Activated B cell treated with CpG ODN at 0.5 μM for 24 hours (primary cell): Measurements from ENCODE around the gene DNAJC15. TPM values are rescaled to one million over a fixed set of nuclear protein-coding genes. Genes with fewer than 3 reads are reported as not detected.

ENCODE experiments used
- ATAC-seq: fragments of 200-7000 bp; cut with Tn5 transposase; one replicate; pipeline ENCODE4 v1.10.0; 2021; ENCODE audit warnings: low read depth, mild to moderate bottlenecking, moderate library complexity
- CTCF ChIA-PET: fragments of 350-600 bp; sonication (Branson Sonifier 250); formaldehyde crosslinking; loops from one replicate; lab custom pipeline; 2021; ENCODE audit warnings: antibody characterized with exemption; lab: Charles Lee
- POLR2A ChIA-PET: fragments of 350-600 bp; sonication (Branson Sonifier 250); formaldehyde crosslinking; loops from one replicate; lab custom pipeline; 2021; ENCODE audit warnings: antibody characterized with exemption; lab: Charles Lee
- DNase-seq: peaks from one replicate; pipeline ENCODE4 v3.0.0; 2022
- H3K27ac Mint-ChIP-seq: one replicate; pipeline ENCODE4 v1.8.0; 2020; ENCODE audit warnings: mixed read lengths
- H3K27me3 Mint-ChIP-seq: one replicate; pipeline ENCODE4 v1.8.0; 2021; ENCODE audit warnings: mixed read lengths
- H3K36me3 Mint-ChIP-seq: one replicate; pipeline ENCODE4 v1.8.0; 2021; ENCODE audit warnings: low read depth, mixed read lengths
- H3K4me1 Mint-ChIP-seq: one replicate; pipeline ENCODE4 v1.8.0; 2021; ENCODE audit warnings: mixed read lengths
- H3K4me3 Mint-ChIP-seq: one replicate; pipeline ENCODE4 v1.8.0; 2020; ENCODE audit warnings: mild to moderate bottlenecking, mixed read lengths
- H3K9me3 Mint-ChIP-seq: one replicate; pipeline ENCODE4 v1.8.0; 2020; ENCODE audit warnings: mixed read lengths
- CTCF ChIP-seq: fragments of 200-600 bp; IDR thresholded peaks from one replicate; pipeline ENCODE4 v1.8.0; 2022; ENCODE audit warnings: antibody characterized with exemption, mild to moderate bottlenecking
- intact Hi-C: fragments of 100-400 bp; cut with micrococcal nuclease; formaldehyde crosslinking; loops from one replicate; pipeline ENCODE4 v1.15.1; 2024
- total RNA-seq: library from RNA; stranded (reverse); gene quantifications from 2 replicates; pipeline ENCODE4 v1.2.3, GENCODE V29; 2022

The DNAJC15 gene
- total RNA-seq, 1 donor from 2014 or later, result 19.1 TPM

DNA sequence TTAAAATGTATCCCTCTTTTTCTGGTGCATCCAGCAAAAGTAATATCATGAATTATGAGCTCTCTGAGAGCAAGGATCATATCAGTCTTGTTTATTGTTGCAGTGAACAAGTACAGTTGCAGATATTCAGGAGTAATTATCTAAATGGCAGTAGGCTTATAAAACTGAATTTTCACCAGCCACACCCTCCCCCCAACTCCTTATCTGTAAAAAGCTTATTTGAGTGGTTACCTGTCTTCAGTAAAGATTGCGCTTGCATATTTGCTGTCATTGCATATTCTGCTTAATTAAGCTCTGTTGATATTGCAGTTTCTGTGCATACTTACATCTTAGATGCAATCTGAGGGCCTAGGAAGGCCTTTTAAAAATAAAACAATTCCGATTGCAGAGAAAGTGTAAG, 87.3 kb downstream of the DNAJC15 start:
- Mint-ChIP-seq H3K4me1 (no peaks in the 10 kb centered on the region), H3K27me3 (no peaks in the 10 kb centered on the region), H3K36me3 (peaks cover 23% of the 10 kb centered on the region), H3K27ac (no peak overlapping the region), H3K4me3 (no peak overlapping the region), H3K9me3 (no peaks in the 10 kb centered on the region)
- intact Hi-C loops, result no loop called here
- POLR2A ChIA-PET, result interaction anchor here (1.3 kb wide), 1 partner anchor 64 kb away, joined by 3 read pairs; no protein-coding TSS in a partner anchor
- no peak for TF ChIP-seq CTCF
- CTCF ChIA-PET, result no interaction called here
- DNase-seq (no peak), ATAC-seq (no peak)

DNA sequence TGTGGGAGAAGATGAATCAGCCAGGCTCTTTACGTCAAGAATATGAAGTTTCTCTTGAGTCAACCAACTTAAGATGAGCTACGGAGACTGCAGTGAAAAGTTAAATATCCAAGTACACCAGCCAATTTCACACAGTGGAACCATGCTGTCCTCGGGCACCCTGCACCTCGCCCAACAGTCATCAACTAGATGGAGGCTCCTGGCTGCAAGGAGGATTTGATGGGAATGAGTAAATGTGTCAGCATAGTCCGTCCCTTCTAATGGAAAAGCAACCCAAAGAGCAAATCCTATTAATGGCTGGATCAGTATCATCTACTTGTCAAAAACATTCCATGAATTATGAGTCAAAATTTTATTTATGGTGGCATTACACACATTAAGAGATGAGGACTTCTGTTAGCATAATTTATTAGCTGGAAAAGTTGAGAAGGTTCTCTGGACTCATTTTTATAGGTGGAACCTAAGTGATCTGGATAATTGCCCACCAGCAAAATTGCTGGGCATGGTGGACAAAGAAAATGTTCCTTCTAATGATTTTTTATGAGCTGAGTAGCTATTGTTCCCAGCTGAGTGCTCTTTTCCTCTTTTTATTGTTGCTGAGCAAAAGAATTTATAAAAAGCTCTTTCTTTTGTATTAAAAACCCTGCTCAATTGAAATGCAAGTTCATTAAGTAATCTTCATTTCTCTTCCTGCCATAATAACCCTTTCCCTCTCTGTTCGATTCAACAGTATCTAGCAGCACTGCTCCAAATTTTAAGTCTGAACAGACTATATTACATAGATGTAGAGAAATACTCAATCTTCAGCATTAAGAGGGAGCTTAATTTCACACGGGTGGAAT, 88.4 kb downstream of the DNAJC15 start:
- no peak for TF ChIP-seq CTCF
- ATAC-seq (no peak), DNase-seq (no peak)
- peaks cover 22% of the 10 kb centered on the region for H3K36me3 Mint-ChIP-seq
- H3K4me3 Mint-ChIP-seq, result no peak overlapping the region
- ChIA-PET CTCF (no interaction called here), POLR2A (interaction anchor here (1.3 kb wide), 1 partner anchor 65 kb away, joined by 3 read pairs; no protein-coding TSS in a partner anchor)
- H3K9me3 Mint-ChIP-seq, result no peaks in the 10 kb centered on the region
- no peaks in the 10 kb centered on the region for H3K27me3 Mint-ChIP-seq
- H3K4me1 Mint-ChIP-seq, result no peaks in the 10 kb centered on the region
- intact Hi-C loops, result no loop called here
- no peak overlapping the region for H3K27ac Mint-ChIP-seq

DNA sequence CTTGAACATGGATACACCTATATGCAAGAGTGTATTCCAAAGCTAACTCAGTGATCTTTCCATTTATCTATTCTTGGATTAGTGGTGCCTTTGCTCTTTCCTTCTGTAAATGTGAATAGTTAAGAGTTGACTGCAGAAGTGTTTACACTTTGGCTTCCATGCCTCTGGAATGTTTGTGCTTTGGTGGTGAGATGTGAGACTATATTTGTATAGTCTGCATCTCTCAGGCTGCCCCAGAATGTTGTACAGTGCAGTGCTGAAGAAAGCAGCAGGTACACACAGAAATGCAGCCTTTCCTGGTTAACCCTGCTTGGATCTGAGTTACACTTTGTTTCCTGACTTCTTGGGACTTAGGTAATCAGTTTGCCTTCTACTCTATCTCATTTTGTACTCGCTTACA, 90.2 kb downstream of the DNAJC15 start:
- no peak overlapping the region for H3K4me3 Mint-ChIP-seq
- intact Hi-C loops, result no loop called here
- DNase-seq, result no peak
- ChIA-PET CTCF (no interaction called here), POLR2A (interaction anchor here (1.1 kb wide), 1 partner anchor 13 kb away, joined by 3 read pairs; no protein-coding TSS in a partner anchor)
- H3K9me3 Mint-ChIP-seq, result no peaks in the 10 kb centered on the region
- ATAC-seq, result no peak
- peaks cover 6% of the 10 kb centered on the region for H3K36me3 Mint-ChIP-seq
- H3K4me1 Mint-ChIP-seq, result no peaks in the 10 kb centered on the region
- no peaks in the 10 kb centered on the region for H3K27me3 Mint-ChIP-seq
- no peak for TF ChIP-seq CTCF
- H3K27ac Mint-ChIP-seq, result no peak overlapping the region

DNA sequence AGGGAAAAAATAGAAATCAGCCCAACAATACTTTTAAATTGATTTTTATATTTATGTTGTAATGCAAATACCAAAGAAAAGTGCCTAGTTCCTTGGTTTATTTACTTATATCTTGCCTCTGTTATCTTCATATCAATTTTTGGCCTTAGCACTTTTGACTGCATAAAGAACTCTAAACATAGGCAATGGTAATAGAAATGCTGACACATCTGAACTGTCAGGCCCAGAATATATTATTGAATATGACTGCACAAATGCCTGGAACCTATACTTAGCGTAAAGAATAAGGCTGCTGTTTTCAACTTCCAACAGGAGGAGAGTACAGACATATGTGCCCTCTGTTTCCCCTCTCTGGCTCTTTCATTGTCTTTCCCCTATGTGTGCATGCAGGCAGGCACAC, 91.1 kb downstream of the DNAJC15 start:
- no peak overlapping the region for H3K27ac Mint-ChIP-seq
- ChIA-PET POLR2A (no interaction called here), CTCF (no interaction called here)
- H3K4me3 Mint-ChIP-seq, result no peak overlapping the region
- no peaks in the 10 kb centered on the region for H3K4me1 Mint-ChIP-seq
- no peaks in the 10 kb centered on the region for H3K27me3 Mint-ChIP-seq
- intact Hi-C loops, result no loop called here
- H3K36me3 Mint-ChIP-seq, result no peaks in the 10 kb centered on the region
- DNase-seq (no peak), ATAC-seq (no peak)
- H3K9me3 Mint-ChIP-seq, result no peaks in the 10 kb centered on the region
- TF ChIP-seq CTCF, result no peak

DNA sequence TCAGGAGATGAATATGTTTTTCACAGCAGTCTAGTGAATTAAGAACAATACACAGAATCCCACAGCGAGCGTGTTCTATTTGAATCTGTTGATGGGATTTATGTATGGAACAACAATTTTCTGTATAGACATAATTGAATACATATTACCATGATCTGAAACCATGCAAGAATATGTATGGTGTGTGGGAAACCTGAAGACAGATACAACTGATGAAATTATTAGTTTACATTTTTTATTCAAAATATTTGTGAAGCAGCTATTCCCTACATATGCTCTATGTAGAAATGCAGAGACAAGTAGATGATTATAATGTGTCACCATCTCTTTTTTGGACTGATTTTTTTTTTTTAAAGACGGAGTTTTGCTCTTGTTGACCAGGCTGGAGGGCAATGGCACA, 91.8 kb downstream of the DNAJC15 start:
- ChIA-PET CTCF (no interaction called here), POLR2A (no interaction called here)
- H3K27ac Mint-ChIP-seq, result no peak overlapping the region
- H3K4me3 Mint-ChIP-seq, result no peak overlapping the region
- no peaks in the 10 kb centered on the region for H3K4me1 Mint-ChIP-seq
- no peaks in the 10 kb centered on the region for H3K9me3 Mint-ChIP-seq
- DNase-seq (no peak), ATAC-seq (no peak)
- H3K36me3 Mint-ChIP-seq, result no peaks in the 10 kb centered on the region
- no peak for TF ChIP-seq CTCF
- no peaks in the 10 kb centered on the region for H3K27me3 Mint-ChIP-seq
- intact Hi-C loops, result no loop called here
